ENCODE data around the gene ZBTB49. TPM values are rescaled to one million over a fixed set of nuclear protein-coding genes. Genes with fewer than 3 reads are reported as not detected.
"Not testable (repeated sequence)": the region's sequence is repeated elsewhere in the genome, so short reads cannot be mapped to it uniquely, and the experiment has no call there.

ZBTB49 gene
- total RNA-seq, 1 experiment from 2014 or later, result 7.2 TPM

GRCh38 chr4:4256799-4257198, 33.3 kb upstream of the ZBTB49 start:
- H3K4me3 ChIP-seq (ENCODE audit: low read depth, low read length), result no peak overlapping the region
- H3K4me1 ChIP-seq, result peaks cover 15% of the 10 kb centered on the region
- BruUV-seq (replicated peaks), result no TSS peak
- DNase-seq, result no peak
- no peaks in the 10 kb centered on the region for H3K27me3 ChIP-seq (replicated peaks; ENCODE audit: control insufficient read depth, insufficient read depth, low read length)
- ChIA-PET CTCF (no interaction called here), POLR2A (no interaction called here)
- H3K36me3 ChIP-seq (ENCODE audit: control insufficient read depth, insufficient read depth, low read length), result no peaks in the 10 kb centered on the region
- TF ChIP-seq CTCF (IDR thresholded peaks at IDR 0.05; ENCODE audit: insufficient read depth in 1 of 2, low read depth in 1 of 2, low read length in 1 of 2, severe bottlenecking in 1 of 2, unreplicated experiment in 1 of 2), result no peak
- no peaks in the 10 kb centered on the region for H3K9me3 ChIP-seq
- Mint-ChIP-seq H3K4me1 (ENCODE audit: low read depth, unreplicated experiment) (peaks cover 6% of the 10 kb centered on the region), H3K27ac (ENCODE audit: unreplicated experiment) (no peak overlapping the region), H3K4me3 (ENCODE audit: unreplicated experiment) (no peak overlapping the region), H3K9me3 (ENCODE audit: unreplicated experiment) (no peaks in the 10 kb centered on the region), H3K27me3 (ENCODE audit: insufficient read depth, unreplicated experiment) (no peaks in the 10 kb centered on the region), H3K36me3 (ENCODE audit: insufficient read depth, unreplicated experiment) (no peaks in the 10 kb centered on the region)
- intact Hi-C loops (cut with micrococcal nuclease; ENCODE audit: unreplicated experiment), result no loop called here

- H3K9me3 ChIP-seq; intact Hi-C loops (cut with micrococcal nuclease; ENCODE audit: unreplicated experiment); H3K27me3 Mint-ChIP-seq (ENCODE audit: insufficient read depth, unreplicated experiment); DNase-seq; H3K36me3 Mint-ChIP-seq (ENCODE audit: insufficient read depth, unreplicated experiment); H3K9me3 Mint-ChIP-seq (ENCODE audit: unreplicated experiment); H3K4me3 Mint-ChIP-seq (ENCODE audit: unreplicated experiment); H3K4me3 ChIP-seq (ENCODE audit: low read depth, low read length); CTCF ChIA-PET; BruUV-seq (replicated peaks); H3K36me3 ChIP-seq (ENCODE audit: control insufficient read depth, insufficient read depth, low read length); POLR2A ChIA-PET; H3K27ac Mint-ChIP-seq (ENCODE audit: unreplicated experiment); H3K4me1 Mint-ChIP-seq (ENCODE audit: low read depth, unreplicated experiment); H3K27me3 ChIP-seq (replicated peaks; ENCODE audit: control insufficient read depth, insufficient read depth, low read length): not testable (repeated sequence)
- H3K4me1 ChIP-seq, result peaks cover 15% of the 10 kb centered on the region
These were observed 32.3 kb upstream of the ZBTB49 start for GRCh38 chr4:4257705-4258104.

- Mint-ChIP-seq H3K36me3 (ENCODE audit: insufficient read depth, unreplicated experiment) (no peaks in the 10 kb centered on the region), H3K9me3 (ENCODE audit: unreplicated experiment) (no peaks in the 10 kb centered on the region), H3K4me1 (ENCODE audit: low read depth, unreplicated experiment) (peaks cover 6% of the 10 kb centered on the region), H3K4me3 (ENCODE audit: unreplicated experiment) (peak overlapping the region; percentile 44), H3K27ac (ENCODE audit: unreplicated experiment) (peak overlapping the region; percentile 32), H3K27me3 (ENCODE audit: insufficient read depth, unreplicated experiment) (no peaks in the 10 kb centered on the region)
- ChIA-PET CTCF (interaction anchor here (1.0 to 1.4 kb wide), 3 partner anchors 10 to 171 kb away, joined by 4 to 7 read pairs (median 6); no protein-coding TSS in a partner anchor), POLR2A (interaction anchor here (0.5 kb wide), 1 partner anchor 1724 kb away, joined by 5 read pairs; no protein-coding TSS in a partner anchor)
- Histone ChIP-seq H3K9me3 (no peaks in the 10 kb centered on the region), H3K4me3 (ENCODE audit: low read depth, low read length) (no peak overlapping the region), H3K36me3 (ENCODE audit: control insufficient read depth, insufficient read depth, low read length) (no peaks in the 10 kb centered on the region), H3K4me1 (peaks cover 15% of the 10 kb centered on the region), H3K27me3 (replicated peaks; ENCODE audit: control insufficient read depth, insufficient read depth, low read length) (no peaks in the 10 kb centered on the region)
- TF ChIP-seq CTCF (IDR thresholded peaks at IDR 0.05; ENCODE audit: insufficient read depth in 1 of 2, low read depth in 1 of 2, low read length in 1 of 2, severe bottlenecking in 1 of 2, unreplicated experiment in 1 of 2), result no peak
- intact Hi-C loops (cut with micrococcal nuclease; ENCODE audit: unreplicated experiment), result loop anchor here (1.0 kb wide), 1 partner anchor 76 kb away; no protein-coding TSS in a partner anchor
- peak; percentile 59 to 65 for DNase-seq
- BruUV-seq (replicated peaks), result no TSS peak
These were observed 30.5 kb upstream of the ZBTB49 start for GRCh38 chr4:4259484-4260100.

Measured in Caco-2 (cell line).